Measurements from ENCODE around the gene FCN1.

FCN1 gene

DNA sequence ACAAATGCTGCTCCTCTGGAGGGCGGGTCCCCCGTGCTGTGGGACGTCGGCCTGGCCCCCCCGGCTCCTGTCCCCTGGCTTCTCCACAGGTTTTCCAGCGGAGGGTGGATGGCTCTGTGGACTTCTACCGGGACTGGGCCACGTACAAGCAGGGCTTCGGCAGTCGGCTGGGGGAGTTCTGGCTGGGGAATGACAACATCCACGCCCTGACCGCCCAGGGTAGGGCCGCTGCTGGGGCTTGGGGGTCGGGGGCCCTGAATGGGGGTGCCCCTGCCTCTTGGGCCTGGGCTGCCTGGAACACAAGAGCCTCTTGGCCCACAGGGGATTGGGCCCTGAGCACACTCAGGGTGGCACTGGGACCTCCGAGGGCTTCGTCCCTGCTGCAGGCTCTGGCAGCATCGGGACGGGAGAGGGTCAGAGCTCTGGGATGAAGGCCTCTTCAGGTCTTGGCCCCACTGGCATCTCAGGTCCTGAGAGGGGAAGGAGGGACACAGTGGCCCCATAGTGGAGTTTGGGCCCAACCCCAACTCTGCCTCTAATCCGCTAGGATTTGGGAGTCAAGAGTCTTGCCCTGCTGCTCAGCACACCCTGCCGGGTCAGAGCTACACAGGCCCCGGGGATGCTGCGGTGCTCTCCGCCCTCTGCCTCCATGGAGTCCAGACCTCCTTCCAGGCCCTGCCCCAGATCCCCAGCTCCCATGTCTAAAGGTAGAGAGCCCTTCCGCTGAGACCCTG lies 31.9 kb downstream of the FCN1 start:
- Histone ChIP-seq H3K36me3 (ENCODE audit: insufficient read depth, low read length) (no peaks in the 10 kb centered on the region), H3K9me3 (ENCODE audit: low read depth, low read length) (no peaks in the 10 kb centered on the region), H3K9ac (ENCODE audit: insufficient read length) (no peak overlapping the region), H3K4me3 (no peak overlapping the region), H3K27ac (no peak overlapping the region)
- DNase-seq (ENCODE audit: low read depth, low spot score), result no peak
- no peak for TF ChIP-seq EZH2 (IDR thresholded peaks at IDR 0.05)
- no peak for TF ChIP-seq POLR2AphosphoS5 (IDR thresholded peaks at IDR 0.05; ENCODE audit: borderline replicate concordance, low read depth, low read length)
- TF ChIP-seq FOXP2 (optimal IDR thresholded peaks at IDR 0.05; ENCODE audit: control extremely low read depth, extremely low read length, insufficient read depth), result no peak

DNA sequence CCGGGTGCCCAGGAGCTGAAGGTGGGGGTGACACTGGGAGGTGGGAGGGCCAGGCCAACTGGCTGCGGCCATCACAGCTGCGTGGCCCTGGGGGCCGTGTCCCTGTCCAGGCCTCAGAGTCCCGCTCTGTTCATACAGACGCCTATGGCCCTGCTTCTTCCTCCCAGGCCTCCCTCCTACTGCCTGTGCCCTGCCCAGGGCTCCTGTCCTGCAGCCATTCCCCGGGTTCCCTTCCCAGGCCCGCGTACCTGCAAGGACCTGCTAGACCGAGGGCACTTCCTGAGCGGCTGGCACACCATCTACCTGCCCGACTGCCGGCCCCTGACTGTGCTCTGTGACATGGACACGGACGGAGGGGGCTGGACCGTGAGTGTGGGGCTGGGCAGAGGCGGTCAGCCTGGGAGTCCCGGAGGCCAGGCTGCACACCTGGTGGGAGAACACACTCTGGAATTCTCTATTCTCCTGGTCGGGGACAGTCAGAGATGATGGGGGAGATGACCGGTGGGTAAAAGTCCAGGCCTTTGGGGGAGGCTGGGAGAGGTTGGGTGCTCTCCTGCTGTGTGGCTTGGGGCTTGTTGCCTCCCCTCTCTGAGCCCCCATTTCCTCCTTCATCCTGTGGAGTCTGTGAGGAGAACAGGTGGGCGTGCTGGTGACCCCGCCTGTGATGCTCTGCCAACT lies 32.6 kb downstream of the FCN1 start:
- TF ChIP-seq POLR2AphosphoS5 (IDR thresholded peaks at IDR 0.05; ENCODE audit: borderline replicate concordance, low read depth, low read length) (no peak), FOXP2 (optimal IDR thresholded peaks at IDR 0.05; ENCODE audit: control extremely low read depth, extremely low read length, insufficient read depth) (no peak), EZH2 (IDR thresholded peaks at IDR 0.05) (no peak)
- no peak overlapping the region for H3K9ac ChIP-seq (ENCODE audit: insufficient read length)
- no peak overlapping the region for H3K4me3 ChIP-seq
- DNase-seq (ENCODE audit: low read depth, low spot score), result no peak
- H3K27ac ChIP-seq, result no peak overlapping the region
- no peaks in the 10 kb centered on the region for H3K9me3 ChIP-seq (ENCODE audit: low read depth, low read length)
- no peaks in the 10 kb centered on the region for H3K36me3 ChIP-seq (ENCODE audit: insufficient read depth, low read length)

- DNase-seq (ENCODE audit: low read depth, low spot score), result no peak
- no peaks in the 10 kb centered on the region for H3K9me3 ChIP-seq (ENCODE audit: low read depth, low read length)
- no peak overlapping the region for H3K4me3 ChIP-seq
- H3K27ac ChIP-seq, result no peak overlapping the region
- H3K36me3 ChIP-seq (ENCODE audit: insufficient read depth, low read length), result no peaks in the 10 kb centered on the region
- no peak for TF ChIP-seq POLR2AphosphoS5 (IDR thresholded peaks at IDR 0.05; ENCODE audit: borderline replicate concordance, low read depth, low read length)
- no peak overlapping the region for H3K9ac ChIP-seq (ENCODE audit: insufficient read length)
These were observed 33.2 kb downstream of the FCN1 start for GRCh38 chr9:134884492-134884891.

DNA sequence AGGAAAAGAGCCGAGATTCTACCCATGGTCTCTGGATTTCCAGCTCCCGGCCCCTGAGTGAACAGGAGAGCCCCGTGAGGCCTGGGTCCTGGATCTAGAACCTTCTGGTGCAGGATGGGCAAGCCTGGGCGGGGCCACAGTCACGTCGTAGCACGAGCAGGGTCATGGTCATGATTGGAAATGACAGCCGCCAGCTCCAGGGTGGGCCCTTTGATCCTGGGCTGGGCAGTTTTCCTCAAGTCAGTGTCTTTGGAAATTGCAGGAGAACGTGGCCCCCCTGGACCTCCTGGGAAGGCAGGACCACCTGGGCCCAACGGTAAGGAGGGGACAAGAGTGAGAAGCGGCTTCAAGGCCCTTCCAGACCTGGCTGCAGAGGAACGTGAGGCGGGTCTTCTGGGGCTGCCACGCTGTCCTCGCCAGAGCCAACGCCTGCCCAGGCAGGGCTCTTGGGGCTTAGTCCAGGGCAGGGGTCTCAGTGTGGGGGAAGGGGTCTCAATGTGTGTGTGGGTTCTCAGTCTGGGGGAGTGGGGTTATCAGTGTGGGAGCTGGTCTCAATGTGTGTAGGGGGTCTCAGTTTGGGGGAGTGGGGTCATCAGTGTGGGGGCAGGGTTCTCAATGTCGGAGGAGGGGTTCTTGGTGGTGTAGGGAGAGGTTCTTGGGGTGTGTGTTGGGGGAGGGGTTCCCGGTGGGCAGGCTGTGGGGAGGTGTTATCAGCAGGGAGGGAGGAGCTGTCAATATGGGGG lies 34.5 kb downstream of the FCN1 start:
- no peak for DNase-seq (ENCODE audit: low read depth, low spot score)
- Histone ChIP-seq H3K27ac (no peak overlapping the region), H3K36me3 (ENCODE audit: insufficient read depth, low read length) (no peaks in the 10 kb centered on the region), H3K9ac (ENCODE audit: insufficient read length) (no peak overlapping the region), H3K9me3 (ENCODE audit: low read depth, low read length) (no peaks in the 10 kb centered on the region), H3K4me3 (no peak overlapping the region)
- TF ChIP-seq POLR2AphosphoS5 (IDR thresholded peaks at IDR 0.05; ENCODE audit: borderline replicate concordance, low read depth, low read length), result no peak
- TF ChIP-seq EZH2 (IDR thresholded peaks at IDR 0.05), result no peak
- no peak for TF ChIP-seq FOXP2 (optimal IDR thresholded peaks at IDR 0.05; ENCODE audit: control extremely low read depth, extremely low read length, insufficient read depth)

DNA sequence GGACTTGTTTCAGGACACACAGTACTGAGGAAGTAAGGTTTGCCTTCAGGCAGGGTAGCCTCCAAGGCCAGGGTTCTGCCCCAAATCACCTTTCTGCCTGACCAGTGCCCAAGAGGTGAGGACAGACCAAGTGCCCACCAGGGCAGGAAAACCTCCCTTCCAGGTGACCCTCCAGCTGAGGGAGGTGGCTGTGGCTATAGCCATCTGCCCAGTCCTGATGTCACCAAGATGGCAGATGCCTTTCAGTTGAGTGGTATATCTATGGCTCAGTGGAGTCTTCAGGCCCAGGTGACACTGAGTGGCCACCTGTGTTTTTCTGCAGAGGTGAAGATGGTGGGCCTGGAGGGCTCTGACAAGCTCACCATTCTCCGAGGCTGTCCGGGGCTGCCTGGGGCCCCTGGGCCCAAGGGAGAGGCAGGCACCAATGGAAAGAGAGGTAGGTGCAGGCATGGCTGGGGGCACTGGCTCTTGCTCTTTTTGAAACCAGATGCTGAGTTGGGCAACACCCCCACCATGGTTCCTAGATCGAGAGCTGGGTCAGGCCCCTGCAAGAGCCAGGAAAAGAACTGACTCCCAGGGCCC lies 35.4 kb downstream of the FCN1 start:
- no peak for DNase-seq (ENCODE audit: low read depth, low spot score)
- TF ChIP-seq EZH2 (IDR thresholded peaks at IDR 0.05) (no peak), POLR2AphosphoS5 (IDR thresholded peaks at IDR 0.05; ENCODE audit: borderline replicate concordance, low read depth, low read length) (no peak), FOXP2 (optimal IDR thresholded peaks at IDR 0.05; ENCODE audit: control extremely low read depth, extremely low read length, insufficient read depth) (no peak)
- Histone ChIP-seq H3K36me3 (ENCODE audit: insufficient read depth, low read length) (no peaks in the 10 kb centered on the region), H3K27ac (no peak overlapping the region), H3K9ac (ENCODE audit: insufficient read length) (no peak overlapping the region), H3K9me3 (ENCODE audit: low read depth, low read length) (no peaks in the 10 kb centered on the region), H3K4me3 (no peak overlapping the region)

- Histone ChIP-seq H3K36me3 (ENCODE audit: insufficient read depth, low read length) (no peaks in the 10 kb centered on the region), H3K9ac (ENCODE audit: insufficient read length) (no peak overlapping the region), H3K27ac (no peak overlapping the region), H3K9me3 (ENCODE audit: low read depth, low read length) (no peaks in the 10 kb centered on the region), H3K4me3 (no peak overlapping the region)
- TF ChIP-seq EZH2 (IDR thresholded peaks at IDR 0.05), result no peak
- no peak for TF ChIP-seq POLR2AphosphoS5 (IDR thresholded peaks at IDR 0.05; ENCODE audit: borderline replicate concordance, low read depth, low read length)
- no peak for TF ChIP-seq FOXP2 (optimal IDR thresholded peaks at IDR 0.05; ENCODE audit: control extremely low read depth, extremely low read length, insufficient read depth)
- DNase-seq (ENCODE audit: low read depth, low spot score), result no peak
These were observed 36.4 kb downstream of the FCN1 start for GRCh38 chr9:134881313-134881670.

DNA sequence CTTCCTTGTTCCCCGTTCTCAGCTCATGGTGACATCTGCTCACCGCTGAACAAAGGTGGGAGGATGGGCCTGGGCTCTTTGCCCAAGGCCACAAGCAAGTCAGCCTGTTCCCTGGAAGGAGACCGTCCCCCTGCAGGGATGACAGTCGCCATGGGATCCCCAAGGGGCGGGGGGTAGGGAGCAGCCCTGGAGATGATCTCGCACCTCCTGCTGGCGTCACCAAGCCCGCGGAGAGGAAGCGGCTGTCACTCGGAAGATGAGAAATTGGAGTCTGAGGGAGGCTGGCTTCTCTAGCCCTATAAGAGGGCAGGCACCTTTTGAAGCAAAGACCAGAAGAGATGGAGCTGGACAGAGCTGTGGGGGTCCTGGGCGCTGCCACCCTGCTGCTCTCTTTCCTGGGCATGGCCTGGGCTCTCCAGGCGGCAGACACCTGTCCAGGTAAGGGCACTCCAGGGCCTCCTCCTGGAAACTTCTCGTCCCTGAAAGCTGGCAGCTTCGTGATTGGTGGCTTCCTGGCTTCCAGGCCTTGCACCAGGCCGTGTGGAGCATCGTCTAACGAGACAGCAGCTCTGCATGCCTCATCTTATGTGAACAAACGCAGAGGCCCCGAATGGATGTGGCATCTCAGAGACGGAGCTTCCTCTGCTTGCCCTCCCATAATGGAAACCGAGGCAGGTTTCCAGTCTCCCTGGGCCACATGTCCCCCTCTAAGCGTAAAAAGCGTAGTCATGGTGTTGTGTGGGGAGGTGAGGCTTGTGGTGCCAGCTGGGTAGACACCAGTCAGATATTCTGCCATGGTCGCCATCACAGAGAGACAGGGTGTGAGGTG lies 37.0 kb downstream of the FCN1 start, which contains the start of gene FCN2:
Gene FCN2, plus strand, starts transcription at position 327 of the 829 bp plus-strand sequence. Its CDS starts 12 bp downstream, at position 339.
- no peak for DNase-seq (ENCODE audit: low read depth, low spot score)
- Histone ChIP-seq H3K4me3 (no peak within 1 kb of the TSS), H3K27ac (no peak within 1 kb of the TSS), H3K36me3 (ENCODE audit: insufficient read depth, low read length) (no peaks in the 10 kb centered on the region), H3K9ac (ENCODE audit: insufficient read length) (no peak within 1 kb of the TSS), H3K9me3 (ENCODE audit: low read depth, low read length) (no peaks in the 10 kb centered on the region)
- TF ChIP-seq EZH2 (IDR thresholded peaks at IDR 0.05) (no peak), FOXP2 (optimal IDR thresholded peaks at IDR 0.05; ENCODE audit: control extremely low read depth, extremely low read length, insufficient read depth) (no peak), POLR2AphosphoS5 (IDR thresholded peaks at IDR 0.05; ENCODE audit: borderline replicate concordance, low read depth, low read length) (no peak)

Data from SK-N-MC (cell line).